ENCODE results near the gene PLEKHO2.

DNA sequence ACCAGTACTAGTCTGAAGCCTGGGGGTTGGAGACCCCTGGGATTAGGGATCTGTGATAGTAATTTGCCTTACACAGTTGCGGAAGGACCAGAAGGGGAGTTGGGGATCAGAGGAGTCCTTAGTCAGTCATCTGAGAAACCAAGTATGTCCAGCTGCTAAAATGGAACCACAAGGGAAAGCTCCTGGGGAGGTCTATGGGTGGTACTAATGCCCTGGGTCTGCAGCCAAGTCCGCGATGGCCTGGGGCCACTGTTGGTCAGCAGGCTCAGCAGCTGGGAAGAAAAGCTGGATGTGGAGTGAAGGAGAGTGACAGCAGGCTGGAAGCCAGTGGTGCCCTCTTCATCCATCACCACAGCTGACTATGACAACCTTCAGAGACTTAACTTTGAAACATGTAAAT lies 67.8 kb downstream of the PLEKHO2 start:
- TF ChIP-seq YY1 (IDR thresholded peaks at IDR 0.05; ENCODE audit: insufficient read depth, insufficient read length), result no peak
- no peak for TF ChIP-seq ZNF274 (IDR thresholded peaks at IDR 0.05; ENCODE audit: low read depth, low read length)
- TF ChIP-seq SUZ12 (IDR thresholded peaks at IDR 0.05; ENCODE audit: extremely low read depth, insufficient read depth, insufficient read length), result no peak

Data from NT2/D1 (cell line).